H9 (cell line): Measurements from ENCODE around the gene CREB3L4. TPM values are rescaled to one million over a fixed set of nuclear protein-coding genes. Genes with fewer than 3 reads are reported as not detected.

Experiments used
- DNase-seq: peaks from one replicate; pipeline ENCODE4 v3.0.0-alpha.2; 2017
- H2AFZ ChIP-seq: one replicate; pipeline ENCODE4 v1.6.1; 2013; ENCODE audit warnings: mild to moderate bottlenecking, low read length, control low read depth, moderate library complexity
- H2AK5ac ChIP-seq: 2 replicates; pipeline ENCODE4 v1.6.1; 2013; ENCODE audit warnings: low read length, control low read depth, mixed read lengths; ENCODE audit not compliant: insufficient read length
- H2BK120ac ChIP-seq: one replicate; pipeline ENCODE4 v1.6.1; 2013; ENCODE audit warnings: low read depth, mild to moderate bottlenecking, low read length, control low read depth, inconsistent platforms; ENCODE audit not compliant: poor library complexity, severe bottlenecking
- H2BK12ac ChIP-seq: 2 replicates; pipeline ENCODE4 v1.6.1; 2013; ENCODE audit warnings: low read length, control low read depth, mixed read lengths, low read depth; ENCODE audit not compliant: insufficient read length
- H2BK15ac ChIP-seq: 2 replicates; pipeline ENCODE4 v1.6.1; 2013; ENCODE audit warnings: low read depth, low read length, control low read depth
- H2BK20ac ChIP-seq: one replicate; pipeline ENCODE4 v1.6.1; 2013; ENCODE audit warnings: low read depth, mild to moderate bottlenecking, low read length, control low read depth, inconsistent platforms; ENCODE audit not compliant: poor library complexity, severe bottlenecking
- H2BK5ac ChIP-seq: 2 replicates; pipeline ENCODE4 v1.6.1; 2013; ENCODE audit warnings: low read length, control low read depth, mixed read lengths; ENCODE audit not compliant: insufficient read length
- H3K14ac ChIP-seq: 2 replicates; pipeline ENCODE4 v1.6.1; 2013; ENCODE audit warnings: low read length, control low read depth; ENCODE audit not compliant: insufficient read depth
- H3K18ac ChIP-seq: 2 replicates; pipeline ENCODE4 v1.6.1; 2013; ENCODE audit warnings: low read depth, mild to moderate bottlenecking, mixed read lengths, low read length, control low read depth; ENCODE audit not compliant: insufficient read length
- H3K23ac ChIP-seq: 2 replicates; pipeline ENCODE4 v1.6.1; 2013; ENCODE audit warnings: low read length, control low read depth, mixed read lengths, low read depth; ENCODE audit not compliant: insufficient read length
- H3K23me2 ChIP-seq: 2 replicates; pipeline ENCODE4 v1.6.1; 2013; ENCODE audit warnings: low read depth, mild to moderate bottlenecking, mixed read lengths, low read length, control low read depth; ENCODE audit not compliant: insufficient read length, poor library complexity, severe bottlenecking
- H3K27ac ChIP-seq: 2 replicates; pipeline ENCODE4 v1.5.1; 2013; ENCODE audit warnings: low read length, control low read depth, mixed read lengths, low read depth; ENCODE audit not compliant: insufficient read length
- H3K27me3 ChIP-seq: 2 replicates; pipeline ENCODE4 v1.6.1; 2013; ENCODE audit warnings: low read length, control low read depth, inconsistent platforms; ENCODE audit not compliant: insufficient read depth
- H3K4ac ChIP-seq: 2 replicates; pipeline ENCODE4 v1.6.1; 2013; ENCODE audit warnings: low read depth, mild to moderate bottlenecking, control low read depth, inconsistent platforms, low read length, moderate library complexity
- H3K4me1 ChIP-seq: 2 replicates; pipeline ENCODE4 v1.6.1; 2013; ENCODE audit warnings: low read length, control low read depth, inconsistent platforms; ENCODE audit not compliant: insufficient read depth
- H3K4me2 ChIP-seq: 2 replicates; pipeline ENCODE4 v1.6.1; 2013; ENCODE audit warnings: low read length, control low read depth, mixed read lengths; ENCODE audit not compliant: insufficient read length, insufficient read depth
- H3K56ac ChIP-seq: 2 replicates; pipeline ENCODE4 v1.6.1; 2013; ENCODE audit warnings: low read depth, mild to moderate bottlenecking, mixed read lengths, low read length, control low read depth; ENCODE audit not compliant: insufficient read length
- H3K79me1 ChIP-seq: 2 replicates; pipeline ENCODE4 v1.6.1; 2013; ENCODE audit warnings: low read depth, mild to moderate bottlenecking, moderate library complexity, low read length, control low read depth, inconsistent platforms; ENCODE audit not compliant: insufficient read depth, poor library complexity, severe bottlenecking
- H3K79me2 ChIP-seq: 2 replicates; pipeline ENCODE4 v1.6.1; 2013; ENCODE audit warnings: low read length, control low read depth, inconsistent platforms; ENCODE audit not compliant: insufficient read depth
- H3K9ac ChIP-seq: 2 replicates; pipeline ENCODE4 v1.6.1; 2013; ENCODE audit warnings: low read length, control low read depth, mixed read lengths; ENCODE audit not compliant: insufficient read length; ENCODE audit errors: extremely low read depth
- H3K9me3 ChIP-seq: one replicate; pipeline ENCODE4 v1.6.1; 2013; ENCODE audit warnings: low read depth, low read length, inconsistent platforms; ENCODE audit not compliant: control insufficient read depth
- H3T11ph ChIP-seq: one replicate; pipeline ENCODE4 v1.6.1; 2013; ENCODE audit warnings: mild to moderate bottlenecking, low read length, control low read depth, inconsistent platforms
- H4K20me1 ChIP-seq: one replicate; pipeline ENCODE4 v1.6.1; 2013; ENCODE audit not compliant: control insufficient read depth, insufficient read length, insufficient read depth
- H4K5ac ChIP-seq: 2 replicates; pipeline ENCODE4 v1.6.1; 2013; ENCODE audit warnings: low read depth, mild to moderate bottlenecking, mixed read lengths, low read length, control low read depth; ENCODE audit not compliant: insufficient read length
- H4K8ac ChIP-seq: replicated peaks from 2 replicates; pipeline ENCODE4 v1.6.1; 2013; ENCODE audit warnings: low read length, control low read depth, mixed read lengths, low read depth; ENCODE audit not compliant: insufficient read length
- H4K91ac ChIP-seq: 2 replicates; pipeline ENCODE4 v1.6.1; 2013; ENCODE audit warnings: low read depth, mild to moderate bottlenecking, moderate library complexity, mixed read lengths, low read length, control low read depth; ENCODE audit not compliant: insufficient read length
- H3K27ac Mint-ChIP-seq, 3 experiments: 2 replicates in 2 of 3; 3 replicates in 1 of 3; pipeline ENCODE4 v1.8.0; 2020 to 2021; ENCODE audit warnings: mixed read lengths in 3 of 3, mild to moderate bottlenecking in 1 of 3, moderate library complexity in 1 of 3
- H3K27me3 Mint-ChIP-seq: 2 replicates; pipeline ENCODE4 v1.8.0; 2021; ENCODE audit warnings: low read depth, mild to moderate bottlenecking, moderate library complexity, mixed read lengths
- H3K36me3 Mint-ChIP-seq, 3 experiments: 2 replicates in 2 of 3; 3 replicates in 1 of 3; pipeline ENCODE4 v1.8.0; 2020 to 2021; ENCODE audit warnings: low read depth in 3 of 3, mixed read lengths in 3 of 3; ENCODE audit not compliant: insufficient read depth in 1 of 3
- H3K4me1 Mint-ChIP-seq, 2 experiments: 2 replicates each; pipeline ENCODE4 v1.8.0; 2020; ENCODE audit warnings: mixed read lengths in 2 of 2
- H3K4me3 Mint-ChIP-seq, 2 experiments: 2 replicates in 1 of 2; 3 replicates in 1 of 2; pipeline ENCODE4 v1.8.0; 2020 to 2021; ENCODE audit warnings: mild to moderate bottlenecking in 2 of 2, mixed read lengths in 2 of 2, moderate library complexity in 1 of 2
- H3K9me3 Mint-ChIP-seq, 2 experiments: 2 replicates in 1 of 2; 3 replicates in 1 of 2; pipeline ENCODE4 v1.8.0; 2020; ENCODE audit warnings: mild to moderate bottlenecking in 2 of 2, mixed read lengths in 2 of 2, moderate library complexity in 1 of 2
- WGBS: extraction: QIAGEN DNeasy Blood & Tissue Kit; methylation state at CpG from one replicate; pipeline ENCODE4 v1.1.7; 2013; ENCODE audit warnings: missing lambda C conversion rate, low lambda C conversion rate, mixed read lengths; ENCODE audit not compliant: insufficient read length; ENCODE audit errors: extremely low coverage; 5-methylcytosine and 5-hydroxymethylcytosine counted together
- total RNA-seq: library from RNA; stranded (reverse); gene quantifications from 2 replicates; pipeline ENCODE4 v1.2.1, GENCODE V29; 2021
- TF ChIP-seq, protein P1 (sequence below): fragments of 200-600 bp; sonication (generic); conservative IDR thresholded peaks from 3 replicates; pipeline ENCODE4 v1.8.0; 2021; ENCODE audit warnings: antibody characterized with exemption, mild to moderate bottlenecking

The CREB3L4 gene
- total RNA-seq, 1 experiment from 2014 or later, result 27.6 TPM

DNA sequence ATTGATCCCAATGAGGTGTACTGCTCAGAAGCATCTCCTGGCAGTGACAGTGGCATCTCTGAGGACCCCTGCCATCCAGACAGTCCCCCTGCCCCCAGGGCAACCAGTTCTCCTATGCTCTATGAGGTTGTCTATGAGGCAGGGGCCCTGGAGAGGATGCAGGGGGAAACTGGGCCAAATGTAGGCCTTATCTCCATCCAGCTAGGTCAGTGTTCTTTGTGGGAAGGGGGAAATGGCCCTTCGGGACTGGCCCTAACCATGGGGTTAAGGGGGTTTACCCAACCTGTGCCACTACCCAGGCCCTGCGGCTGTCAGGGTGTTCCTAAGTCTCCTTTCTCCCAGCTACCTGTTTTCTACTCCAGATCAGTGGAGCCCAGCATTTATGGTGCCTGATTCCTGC lies 1.3 kb downstream of the CREB3L4 start:
- Histone ChIP-seq H3K14ac (no peak overlapping the region), H3K79me2 (no peaks in the 10 kb centered on the region), H2BK12ac (no peak overlapping the region), H3K9ac (no peak overlapping the region), H3K23me2 (peaks cover 9% of the 10 kb centered on the region), H3K4me1 (no peaks in the 10 kb centered on the region), H3K27ac (no peak overlapping the region), H2BK15ac (no peak overlapping the region), H2AK5ac (no peak overlapping the region), H2AFZ (no peak overlapping the region), H3K27me3 (no peaks in the 10 kb centered on the region), H4K8ac (no peak overlapping the region), H2BK5ac (no peak overlapping the region), H4K20me1 (no peaks in the 10 kb centered on the region), H2BK120ac (no peak overlapping the region), H3K56ac (no peak overlapping the region), H3K23ac (no peak overlapping the region), H3K79me1 (no peaks in the 10 kb centered on the region), H3K4ac (no peak overlapping the region), H3T11ph (no peak overlapping the region), H4K91ac (no peak overlapping the region), H3K9me3 (no peaks in the 10 kb centered on the region), H3K18ac (no peak overlapping the region), H3K4me2 (peak overlapping the region; percentile 81), H4K5ac (no peak overlapping the region), H2BK20ac (no peak overlapping the region)
- H3K27me3 Mint-ChIP-seq, result no peaks in the 10 kb centered on the region
- no peak for DNase-seq
- H3K36me3 Mint-ChIP-seq, result peaks cover 12 to 31% (median 25%) of the 10 kb centered on the region in 3 experiments; a peak in 6 of 7 replicates
- TF ChIP-seq, protein P1, sequence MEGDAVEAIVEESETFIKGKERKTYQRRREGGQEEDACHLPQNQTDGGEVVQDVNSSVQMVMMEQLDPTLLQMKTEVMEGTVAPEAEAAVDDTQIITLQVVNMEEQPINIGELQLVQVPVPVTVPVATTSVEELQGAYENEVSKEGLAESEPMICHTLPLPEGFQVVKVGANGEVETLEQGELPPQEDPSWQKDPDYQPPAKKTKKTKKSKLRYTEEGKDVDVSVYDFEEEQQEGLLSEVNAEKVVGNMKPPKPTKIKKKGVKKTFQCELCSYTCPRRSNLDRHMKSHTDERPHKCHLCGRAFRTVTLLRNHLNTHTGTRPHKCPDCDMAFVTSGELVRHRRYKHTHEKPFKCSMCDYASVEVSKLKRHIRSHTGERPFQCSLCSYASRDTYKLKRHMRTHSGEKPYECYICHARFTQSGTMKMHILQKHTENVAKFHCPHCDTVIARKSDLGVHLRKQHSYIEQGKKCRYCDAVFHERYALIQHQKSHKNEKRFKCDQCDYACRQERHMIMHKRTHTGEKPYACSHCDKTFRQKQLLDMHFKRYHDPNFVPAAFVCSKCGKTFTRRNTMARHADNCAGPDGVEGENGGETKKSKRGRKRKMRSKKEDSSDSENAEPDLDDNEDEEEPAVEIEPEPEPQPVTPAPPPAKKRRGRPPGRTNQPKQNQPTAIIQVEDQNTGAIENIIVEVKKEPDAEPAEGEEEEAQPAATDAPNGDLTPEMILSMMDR, result no peak
- peak overlapping the region in 1 of 3 experiments; percentile 72; a peak in 2 of 7 replicates for H3K27ac Mint-ChIP-seq
- peaks cover 26 to 39% of the 10 kb centered on the region in 2 experiments for H3K4me1 Mint-ChIP-seq
- H3K9me3 Mint-ChIP-seq, result peaks cover 0 to 4% of the 10 kb centered on the region in 2 experiments; a peak in 1 of 5 replicates
- no CpG with 5 or more reads among the region's 2 CpGs for WGBS
- H3K4me3 Mint-ChIP-seq, result peak overlapping the region; percentile 87 to 96
